Measurements from ENCODE around the gene ZNF469. TPM values are rescaled to one million over a fixed set of nuclear protein-coding genes. Genes with fewer than 3 reads are reported as not detected.

ZNF469 gene
- total RNA-seq, 1 experiment from 2014 or later: 0.82 TPM

GRCh38 chr16:88420496-88420895 is 37.7 kb downstream of the ZNF469 start:
- DNase-seq: no peak
- Histone ChIP-seq H3K9me3 (no peaks in the 10 kb centered on the region), H3K4me3 (no peak overlapping the region), H3K27me3 (no peaks in the 10 kb centered on the region), H3K36me3 (no peaks in the 10 kb centered on the region)

- Histone ChIP-seq H3K27me3 (no peaks in the 10 kb centered on the region), H3K36me3 (no peaks in the 10 kb centered on the region), H3K9me3 (no peaks in the 10 kb centered on the region), H3K4me3 (no peak overlapping the region)
- no peak for DNase-seq
These were observed 38.5 kb downstream of the ZNF469 start for GRCh38 chr16:88421301-88421700.

GRCh38 chr16:88421871-88422433 is 39.2 kb downstream of the ZNF469 start:
- Histone ChIP-seq H3K9me3 (no peaks in the 10 kb centered on the region), H3K36me3 (no peaks in the 10 kb centered on the region), H3K27me3 (no peaks in the 10 kb centered on the region), H3K4me3 (no peak overlapping the region)
- no peak for DNase-seq

- Histone ChIP-seq H3K9me3 (no peaks in the 10 kb centered on the region), H3K27me3 (no peaks in the 10 kb centered on the region), H3K4me3 (no peak overlapping the region), H3K36me3 (no peaks in the 10 kb centered on the region)
- no peak for DNase-seq
These were observed 40.1 kb downstream of the ZNF469 start for GRCh38 chr16:88422733-88423447.

- no peaks in the 10 kb centered on the region for H3K27me3 ChIP-seq
- H3K36me3 ChIP-seq: no peaks in the 10 kb centered on the region
- no peak for DNase-seq
These were observed 40.7 kb downstream of the ZNF469 start for GRCh38 chr16:88423448-88423850.

GRCh38 chr16:88424587-88425235 is 42.0 kb downstream of the ZNF469 start:
- Histone ChIP-seq H3K9me3 (no peaks in the 10 kb centered on the region), H3K27me3 (no peaks in the 10 kb centered on the region), H3K36me3 (no peaks in the 10 kb centered on the region), H3K4me3 (no peak overlapping the region)
- no peak for DNase-seq

More at GRCh38 chr16:88423448-88423850, 40.7 kb downstream of the ZNF469 start:
- Histone ChIP-seq H3K4me3 (no peak overlapping the region), H3K9me3 (no peaks in the 10 kb centered on the region)

- Histone ChIP-seq H3K9me3 (no peaks in the 10 kb centered on the region), H3K4me3 (no peak overlapping the region), H3K36me3 (no peaks in the 10 kb centered on the region), H3K27me3 (no peaks in the 10 kb centered on the region)
- no peak for DNase-seq
These were observed 43.3 kb downstream of the ZNF469 start for GRCh38 chr16:88426018-88426417.

GRCh38 chr16:88427376-88427775 is 44.6 kb downstream of the ZNF469 start:
- Histone ChIP-seq H3K4me3 (no peak overlapping the region), H3K9me3 (no peaks in the 10 kb centered on the region), H3K36me3 (no peaks in the 10 kb centered on the region), H3K27me3 (no peaks in the 10 kb centered on the region)
- DNase-seq: no peak

- no peaks in the 10 kb centered on the region for H3K9me3 ChIP-seq
- H3K36me3 ChIP-seq: no peaks in the 10 kb centered on the region
- no peak overlapping the region for H3K4me3 ChIP-seq
- no peak for DNase-seq
- H3K27me3 ChIP-seq: no peaks in the 10 kb centered on the region
These were observed 45.4 kb downstream of the ZNF469 start for GRCh38 chr16:88428156-88428555.

GRCh38 chr16:88428616-88429386 is 46.0 kb downstream of the ZNF469 start:
- no peaks in the 10 kb centered on the region for H3K36me3 ChIP-seq
- H3K27me3 ChIP-seq: no peaks in the 10 kb centered on the region
- no peak for DNase-seq
- no peak overlapping the region for H3K4me3 ChIP-seq
- no peaks in the 10 kb centered on the region for H3K9me3 ChIP-seq

- DNase-seq: no peak
These were observed 46.8 kb downstream of the ZNF469 start for GRCh38 chr16:88429387-88430184.

GRCh38 chr16:88430185-88430523 is 47.4 kb downstream of the ZNF469 start:
- Histone ChIP-seq H3K36me3 (no peaks in the 10 kb centered on the region), H3K27me3 (no peaks in the 10 kb centered on the region), H3K4me3 (no peak overlapping the region), H3K9me3 (no peaks in the 10 kb centered on the region)
- no peak for DNase-seq

More at GRCh38 chr16:88429387-88430184, 46.8 kb downstream of the ZNF469 start:
- no peaks in the 10 kb centered on the region for H3K27me3 ChIP-seq
- no peak overlapping the region for H3K4me3 ChIP-seq
- H3K36me3 ChIP-seq: no peaks in the 10 kb centered on the region
- no peaks in the 10 kb centered on the region for H3K9me3 ChIP-seq

- Histone ChIP-seq H3K27me3 (no peaks in the 10 kb centered on the region), H3K36me3 (no peaks in the 10 kb centered on the region), H3K4me3 (no peak overlapping the region), H3K9me3 (no peaks in the 10 kb centered on the region)
- DNase-seq: no peak
These were observed 48.0 kb downstream of the ZNF469 start for GRCh38 chr16:88430524-88431446.

- H3K27me3 ChIP-seq: no peaks in the 10 kb centered on the region
- H3K9me3 ChIP-seq: no peaks in the 10 kb centered on the region
- H3K36me3 ChIP-seq: no peaks in the 10 kb centered on the region
- DNase-seq: no peak
- no peak overlapping the region for H3K4me3 ChIP-seq
These were observed 48.9 kb downstream of the ZNF469 start for GRCh38 chr16:88431651-88432050.

GRCh38 chr16:88432174-88432573 is 49.4 kb downstream of the ZNF469 start:
- Histone ChIP-seq H3K9me3 (no peaks in the 10 kb centered on the region), H3K4me3 (no peak overlapping the region), H3K27me3 (no peaks in the 10 kb centered on the region), H3K36me3 (no peaks in the 10 kb centered on the region)
- no peak for DNase-seq

Data from MG63 (cell line).